PFSK-1 (cell line): ENCODE measurements around the gene PPP3CA.

Experiments
- FOXP2 ChIP-seq: optimal IDR thresholded peaks from 2 replicates; pipeline ENCODE3; 2011; ENCODE audit warnings: borderline replicate concordance, control low read depth, inconsistent platforms; ENCODE audit not compliant: insufficient read depth; ENCODE audit errors: extremely low read length, extremely low read depth
- POLR2AphosphoS5 ChIP-seq: IDR thresholded peaks from 2 replicates; pipeline ENCODE4 v1.6.1; 2012; ENCODE audit warnings: low read depth, mild to moderate bottlenecking, control low read depth, low read length, moderate library complexity
- SIN3A ChIP-seq: IDR thresholded peaks from 2 replicates; pipeline ENCODE4 v1.6.1; 2012; ENCODE audit warnings: mild to moderate bottlenecking, low read length, moderate library complexity, borderline replicate concordance; ENCODE audit not compliant: insufficient read depth
- TAF1 ChIP-seq: IDR thresholded peaks from 2 replicates; pipeline ENCODE4 v1.6.1; 2012; ENCODE audit warnings: low read length, control low read depth, borderline replicate concordance; ENCODE audit not compliant: insufficient read depth
- TF ChIP-seq, protein P1 (sequence below), 2 experiments: IDR thresholded peaks; 2 replicates each; pipeline versions ENCODE4 v1.6.1 to v1.8.0; 2011 to 2012; ENCODE audit warnings: low read depth in 2 of 2, low read length in 2 of 2, control low read depth in 1 of 2, inconsistent platforms in 1 of 2, mild to moderate bottlenecking in 1 of 2, moderate library complexity in 1 of 2; ENCODE audit not compliant: insufficient read depth in 1 of 2

Gene PPP3CA

GRCh38 chr4:101158507-101158906, 188.8 kb downstream of the PPP3CA start:
- TF ChIP-seq POLR2AphosphoS5 = no peak
- TF ChIP-seq TAF1 = no peak
- no peak for TF ChIP-seq FOXP2
- TF ChIP-seq SIN3A = no peak
- TF ChIP-seq, protein P1, sequence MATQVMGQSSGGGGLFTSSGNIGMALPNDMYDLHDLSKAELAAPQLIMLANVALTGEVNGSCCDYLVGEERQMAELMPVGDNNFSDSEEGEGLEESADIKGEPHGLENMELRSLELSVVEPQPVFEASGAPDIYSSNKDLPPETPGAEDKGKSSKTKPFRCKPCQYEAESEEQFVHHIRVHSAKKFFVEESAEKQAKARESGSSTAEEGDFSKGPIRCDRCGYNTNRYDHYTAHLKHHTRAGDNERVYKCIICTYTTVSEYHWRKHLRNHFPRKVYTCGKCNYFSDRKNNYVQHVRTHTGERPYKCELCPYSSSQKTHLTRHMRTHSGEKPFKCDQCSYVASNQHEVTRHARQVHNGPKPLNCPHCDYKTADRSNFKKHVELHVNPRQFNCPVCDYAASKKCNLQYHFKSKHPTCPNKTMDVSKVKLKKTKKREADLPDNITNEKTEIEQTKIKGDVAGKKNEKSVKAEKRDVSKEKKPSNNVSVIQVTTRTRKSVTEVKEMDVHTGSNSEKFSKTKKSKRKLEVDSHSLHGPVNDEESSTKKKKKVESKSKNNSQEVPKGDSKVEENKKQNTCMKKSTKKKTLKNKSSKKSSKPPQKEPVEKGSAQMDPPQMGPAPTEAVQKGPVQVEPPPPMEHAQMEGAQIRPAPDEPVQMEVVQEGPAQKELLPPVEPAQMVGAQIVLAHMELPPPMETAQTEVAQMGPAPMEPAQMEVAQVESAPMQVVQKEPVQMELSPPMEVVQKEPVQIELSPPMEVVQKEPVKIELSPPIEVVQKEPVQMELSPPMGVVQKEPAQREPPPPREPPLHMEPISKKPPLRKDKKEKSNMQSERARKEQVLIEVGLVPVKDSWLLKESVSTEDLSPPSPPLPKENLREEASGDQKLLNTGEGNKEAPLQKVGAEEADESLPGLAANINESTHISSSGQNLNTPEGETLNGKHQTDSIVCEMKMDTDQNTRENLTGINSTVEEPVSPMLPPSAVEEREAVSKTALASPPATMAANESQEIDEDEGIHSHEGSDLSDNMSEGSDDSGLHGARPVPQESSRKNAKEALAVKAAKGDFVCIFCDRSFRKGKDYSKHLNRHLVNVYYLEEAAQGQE (IDR thresholded peaks at IDR 0.05; ENCODE audit: insufficient read depth in 1 of 2, low read depth in 2 of 2, low read length in 2 of 2) = no peak

- TF ChIP-seq TAF1 = no peak
- TF ChIP-seq, protein P1 (IDR thresholded peaks at IDR 0.05; ENCODE audit: insufficient read depth in 1 of 2, low read depth in 2 of 2, low read length in 2 of 2) = no peak
- no peak for TF ChIP-seq POLR2AphosphoS5
- no peak for TF ChIP-seq SIN3A
- TF ChIP-seq FOXP2 = no peak
These were observed 189.2 kb downstream of the PPP3CA start for GRCh38 chr4:101158134-101158482.

DNA sequence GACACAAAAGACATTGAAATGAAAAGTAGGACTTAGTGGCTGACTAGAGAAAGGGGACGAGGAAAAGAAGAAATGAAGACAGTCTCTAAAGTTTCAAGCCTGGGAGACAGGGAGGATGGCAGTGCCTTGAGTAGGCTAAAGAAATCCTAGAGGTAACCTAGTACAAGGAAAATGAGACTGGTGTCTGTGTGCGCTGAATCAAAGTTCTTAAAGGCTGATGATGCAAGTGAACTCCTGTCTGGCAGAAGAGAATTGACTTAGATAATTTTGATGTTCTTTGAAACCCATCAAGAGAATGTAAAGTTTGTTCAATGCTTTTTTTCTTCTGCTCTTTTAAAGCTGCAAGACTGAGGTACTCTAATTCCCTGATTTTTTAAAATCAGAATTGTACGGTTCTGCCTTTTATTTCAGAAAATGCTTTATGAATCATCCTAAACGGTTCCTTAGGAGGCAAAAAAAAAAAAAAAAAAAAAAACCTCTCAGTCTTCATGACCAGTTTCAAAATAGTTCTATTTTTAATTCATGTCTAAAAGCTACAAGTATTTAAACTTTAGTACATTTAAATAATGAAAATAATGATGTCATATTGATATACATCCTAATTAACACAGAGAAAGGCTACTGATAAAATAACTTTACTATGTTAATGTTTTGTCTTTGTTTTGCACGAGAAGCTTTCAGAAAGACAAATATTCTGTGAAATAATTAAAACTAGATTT, 189.8 kb downstream of the PPP3CA start:
- TF ChIP-seq FOXP2 (no peak), SIN3A (no peak), POLR2AphosphoS5 (no peak), TAF1 (no peak)
- TF ChIP-seq, protein P1 (IDR thresholded peaks at IDR 0.05; ENCODE audit: insufficient read depth in 1 of 2, low read depth in 2 of 2, low read length in 2 of 2) = no peak

DNA sequence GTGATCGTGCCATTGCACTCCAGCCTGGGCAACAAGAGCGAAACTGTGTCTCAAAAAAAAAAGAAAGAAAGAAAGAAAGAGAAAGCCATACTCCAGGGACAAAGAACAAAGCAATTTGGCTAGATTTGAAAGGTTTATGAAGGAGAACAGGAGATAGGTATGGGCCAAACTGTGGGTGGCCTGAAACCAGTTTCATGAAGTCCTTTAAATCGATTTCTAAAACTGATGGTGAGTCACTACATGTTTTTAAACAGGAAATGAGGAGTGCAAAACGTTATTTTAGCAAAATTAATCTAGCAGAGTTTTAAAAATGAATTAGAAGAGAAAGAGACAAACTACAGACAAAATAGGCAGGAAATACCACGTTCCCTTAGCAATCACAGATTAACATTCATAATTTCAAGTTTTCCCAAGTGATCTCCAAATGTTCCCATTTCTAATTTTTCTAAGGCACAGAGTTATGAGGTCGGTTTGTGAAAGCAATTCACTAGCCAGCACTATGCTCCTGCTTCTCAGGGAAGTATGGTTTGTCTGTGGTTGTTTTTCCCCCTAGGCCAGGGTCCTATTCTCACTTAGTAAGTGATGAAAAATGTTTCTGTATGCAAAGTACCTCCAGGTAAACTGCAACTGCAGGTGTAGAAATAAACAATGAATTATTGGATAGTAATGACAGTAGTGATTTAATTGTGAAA, 190.6 kb downstream of the PPP3CA start:
- TF ChIP-seq TAF1 (no peak), SIN3A (no peak), FOXP2 (no peak), POLR2AphosphoS5 (no peak)
- TF ChIP-seq, protein P1 (IDR thresholded peaks at IDR 0.05; ENCODE audit: insufficient read depth in 1 of 2, low read depth in 2 of 2, low read length in 2 of 2) = no peak
